ENCODE results near the gene JARID2. TPM values are rescaled to one million over a fixed set of nuclear protein-coding genes. Genes with fewer than 3 reads are reported as not detected.

JARID2 gene
- total and polyA plus RNA-seq, 9 of the 15 experiments (the other 6 are each of a cell fraction or from before 2014, with no cell fraction given): 5.0 to 29.0 (median 15.6) TPM

DNA sequence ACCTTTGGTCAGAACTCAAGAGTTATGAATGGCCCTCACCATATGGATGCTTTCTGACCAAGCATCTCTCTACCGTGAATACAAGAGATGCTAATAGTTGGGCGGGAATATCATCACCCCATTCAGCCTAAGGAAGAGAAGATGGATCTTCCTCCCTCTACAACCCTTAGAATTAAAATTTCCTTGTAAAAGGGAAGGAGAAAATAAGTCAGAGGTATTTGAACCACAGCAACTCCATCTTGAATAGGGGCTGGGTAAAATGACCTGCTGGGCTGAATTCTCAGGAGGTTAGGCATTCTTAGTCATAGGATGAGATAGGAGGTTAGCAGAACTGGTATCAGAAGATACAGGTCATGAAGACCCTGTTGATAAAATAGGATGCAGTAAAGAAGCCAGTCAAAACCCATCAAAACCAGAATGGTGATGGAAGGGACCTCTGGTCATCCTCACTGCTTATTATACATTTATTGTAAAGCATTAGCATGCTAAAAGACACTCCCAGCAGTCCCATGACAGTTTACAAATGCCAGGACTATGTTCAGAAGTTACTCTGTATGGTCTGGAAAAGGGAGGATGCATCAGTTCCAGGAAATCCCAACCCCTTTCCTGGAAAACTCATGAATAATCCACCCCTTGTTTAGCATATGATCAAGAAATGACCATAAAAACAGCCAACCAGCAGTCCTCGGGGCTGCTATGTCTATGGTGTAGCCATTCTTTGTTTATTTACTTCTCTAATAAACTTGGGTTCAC lies 315.8 kb downstream of the JARID2 start (continued):
- TF ChIP-seq, protein P1, sequence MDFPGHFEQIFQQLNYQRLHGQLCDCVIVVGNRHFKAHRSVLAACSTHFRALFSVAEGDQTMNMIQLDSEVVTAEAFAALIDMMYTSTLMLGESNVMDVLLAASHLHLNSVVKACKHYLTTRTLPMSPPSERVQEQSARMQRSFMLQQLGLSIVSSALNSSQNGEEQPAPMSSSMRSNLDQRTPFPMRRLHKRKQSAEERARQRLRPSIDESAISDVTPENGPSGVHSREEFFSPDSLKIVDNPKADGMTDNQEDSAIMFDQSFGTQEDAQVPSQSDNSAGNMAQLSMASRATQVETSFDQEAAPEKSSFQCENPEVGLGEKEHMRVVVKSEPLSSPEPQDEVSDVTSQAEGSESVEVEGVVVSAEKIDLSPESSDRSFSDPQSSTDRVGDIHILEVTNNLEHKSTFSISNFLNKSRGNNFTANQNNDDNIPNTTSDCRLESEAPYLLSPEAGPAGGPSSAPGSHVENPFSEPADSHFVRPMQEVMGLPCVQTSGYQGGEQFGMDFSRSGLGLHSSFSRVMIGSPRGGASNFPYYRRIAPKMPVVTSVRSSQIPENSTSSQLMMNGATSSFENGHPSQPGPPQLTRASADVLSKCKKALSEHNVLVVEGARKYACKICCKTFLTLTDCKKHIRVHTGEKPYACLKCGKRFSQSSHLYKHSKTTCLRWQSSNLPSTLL (IDR thresholded peaks at IDR 0.05): no peak
- no peak for TF ChIP-seq BCL6 (CRISPR knock-in tag; IDR thresholded peaks at IDR 0.05)
- TF ChIP-seq, protein P2, sequence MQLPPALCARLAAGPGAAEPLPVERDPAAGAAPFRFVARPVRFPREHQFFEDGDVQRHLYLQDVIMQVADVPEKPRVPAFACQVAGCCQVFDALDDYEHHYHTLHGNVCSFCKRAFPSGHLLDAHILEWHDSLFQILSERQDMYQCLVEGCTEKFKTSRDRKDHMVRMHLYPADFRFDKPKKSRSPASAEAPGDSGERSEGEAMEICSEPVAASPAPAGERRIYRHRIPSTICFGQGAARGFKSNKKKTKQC (CRISPR knock-in tag; IDR thresholded peaks at IDR 0.05): no peak
- no peak for TF ChIP-seq PRPF4 (IDR thresholded peaks at IDR 0.05; ENCODE audit: insufficient read depth, low read depth, low read length, poor library complexity, severe bottlenecking)
- TF ChIP-seq TCF7L2 (IDR thresholded peaks at IDR 0.05; ENCODE audit: low read depth, low read length): no peak
- TF ChIP-seq, protein P3, sequence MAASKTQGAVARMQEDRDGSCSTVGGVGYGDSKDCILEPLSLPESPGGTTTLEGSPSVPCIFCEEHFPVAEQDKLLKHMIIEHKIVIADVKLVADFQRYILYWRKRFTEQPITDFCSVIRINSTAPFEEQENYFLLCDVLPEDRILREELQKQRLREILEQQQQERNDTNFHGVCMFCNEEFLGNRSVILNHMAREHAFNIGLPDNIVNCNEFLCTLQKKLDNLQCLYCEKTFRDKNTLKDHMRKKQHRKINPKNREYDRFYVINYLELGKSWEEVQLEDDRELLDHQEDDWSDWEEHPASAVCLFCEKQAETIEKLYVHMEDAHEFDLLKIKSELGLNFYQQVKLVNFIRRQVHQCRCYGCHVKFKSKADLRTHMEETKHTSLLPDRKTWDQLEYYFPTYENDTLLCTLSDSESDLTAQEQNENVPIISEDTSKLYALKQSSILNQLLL (CRISPR knock-in tag; IDR thresholded peaks at IDR 0.05; ENCODE audit: borderline replicate concordance): no peak
- TF ChIP-seq ZNF124 (CRISPR knock-in tag; IDR thresholded peaks at IDR 0.05): no peak
- TF ChIP-seq, protein P4, sequence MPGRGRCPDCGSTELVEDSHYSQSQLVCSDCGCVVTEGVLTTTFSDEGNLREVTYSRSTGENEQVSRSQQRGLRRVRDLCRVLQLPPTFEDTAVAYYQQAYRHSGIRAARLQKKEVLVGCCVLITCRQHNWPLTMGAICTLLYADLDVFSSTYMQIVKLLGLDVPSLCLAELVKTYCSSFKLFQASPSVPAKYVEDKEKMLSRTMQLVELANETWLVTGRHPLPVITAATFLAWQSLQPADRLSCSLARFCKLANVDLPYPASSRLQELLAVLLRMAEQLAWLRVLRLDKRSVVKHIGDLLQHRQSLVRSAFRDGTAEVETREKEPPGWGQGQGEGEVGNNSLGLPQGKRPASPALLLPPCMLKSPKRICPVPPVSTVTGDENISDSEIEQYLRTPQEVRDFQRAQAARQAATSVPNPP (IDR thresholded peaks at IDR 0.05; ENCODE audit: borderline replicate concordance, insufficient read depth, insufficient read length): no peak
- no peak for TF ChIP-seq FOXJ2 (tag; IDR thresholded peaks at IDR 0.05)
- TF ChIP-seq, protein P5, sequence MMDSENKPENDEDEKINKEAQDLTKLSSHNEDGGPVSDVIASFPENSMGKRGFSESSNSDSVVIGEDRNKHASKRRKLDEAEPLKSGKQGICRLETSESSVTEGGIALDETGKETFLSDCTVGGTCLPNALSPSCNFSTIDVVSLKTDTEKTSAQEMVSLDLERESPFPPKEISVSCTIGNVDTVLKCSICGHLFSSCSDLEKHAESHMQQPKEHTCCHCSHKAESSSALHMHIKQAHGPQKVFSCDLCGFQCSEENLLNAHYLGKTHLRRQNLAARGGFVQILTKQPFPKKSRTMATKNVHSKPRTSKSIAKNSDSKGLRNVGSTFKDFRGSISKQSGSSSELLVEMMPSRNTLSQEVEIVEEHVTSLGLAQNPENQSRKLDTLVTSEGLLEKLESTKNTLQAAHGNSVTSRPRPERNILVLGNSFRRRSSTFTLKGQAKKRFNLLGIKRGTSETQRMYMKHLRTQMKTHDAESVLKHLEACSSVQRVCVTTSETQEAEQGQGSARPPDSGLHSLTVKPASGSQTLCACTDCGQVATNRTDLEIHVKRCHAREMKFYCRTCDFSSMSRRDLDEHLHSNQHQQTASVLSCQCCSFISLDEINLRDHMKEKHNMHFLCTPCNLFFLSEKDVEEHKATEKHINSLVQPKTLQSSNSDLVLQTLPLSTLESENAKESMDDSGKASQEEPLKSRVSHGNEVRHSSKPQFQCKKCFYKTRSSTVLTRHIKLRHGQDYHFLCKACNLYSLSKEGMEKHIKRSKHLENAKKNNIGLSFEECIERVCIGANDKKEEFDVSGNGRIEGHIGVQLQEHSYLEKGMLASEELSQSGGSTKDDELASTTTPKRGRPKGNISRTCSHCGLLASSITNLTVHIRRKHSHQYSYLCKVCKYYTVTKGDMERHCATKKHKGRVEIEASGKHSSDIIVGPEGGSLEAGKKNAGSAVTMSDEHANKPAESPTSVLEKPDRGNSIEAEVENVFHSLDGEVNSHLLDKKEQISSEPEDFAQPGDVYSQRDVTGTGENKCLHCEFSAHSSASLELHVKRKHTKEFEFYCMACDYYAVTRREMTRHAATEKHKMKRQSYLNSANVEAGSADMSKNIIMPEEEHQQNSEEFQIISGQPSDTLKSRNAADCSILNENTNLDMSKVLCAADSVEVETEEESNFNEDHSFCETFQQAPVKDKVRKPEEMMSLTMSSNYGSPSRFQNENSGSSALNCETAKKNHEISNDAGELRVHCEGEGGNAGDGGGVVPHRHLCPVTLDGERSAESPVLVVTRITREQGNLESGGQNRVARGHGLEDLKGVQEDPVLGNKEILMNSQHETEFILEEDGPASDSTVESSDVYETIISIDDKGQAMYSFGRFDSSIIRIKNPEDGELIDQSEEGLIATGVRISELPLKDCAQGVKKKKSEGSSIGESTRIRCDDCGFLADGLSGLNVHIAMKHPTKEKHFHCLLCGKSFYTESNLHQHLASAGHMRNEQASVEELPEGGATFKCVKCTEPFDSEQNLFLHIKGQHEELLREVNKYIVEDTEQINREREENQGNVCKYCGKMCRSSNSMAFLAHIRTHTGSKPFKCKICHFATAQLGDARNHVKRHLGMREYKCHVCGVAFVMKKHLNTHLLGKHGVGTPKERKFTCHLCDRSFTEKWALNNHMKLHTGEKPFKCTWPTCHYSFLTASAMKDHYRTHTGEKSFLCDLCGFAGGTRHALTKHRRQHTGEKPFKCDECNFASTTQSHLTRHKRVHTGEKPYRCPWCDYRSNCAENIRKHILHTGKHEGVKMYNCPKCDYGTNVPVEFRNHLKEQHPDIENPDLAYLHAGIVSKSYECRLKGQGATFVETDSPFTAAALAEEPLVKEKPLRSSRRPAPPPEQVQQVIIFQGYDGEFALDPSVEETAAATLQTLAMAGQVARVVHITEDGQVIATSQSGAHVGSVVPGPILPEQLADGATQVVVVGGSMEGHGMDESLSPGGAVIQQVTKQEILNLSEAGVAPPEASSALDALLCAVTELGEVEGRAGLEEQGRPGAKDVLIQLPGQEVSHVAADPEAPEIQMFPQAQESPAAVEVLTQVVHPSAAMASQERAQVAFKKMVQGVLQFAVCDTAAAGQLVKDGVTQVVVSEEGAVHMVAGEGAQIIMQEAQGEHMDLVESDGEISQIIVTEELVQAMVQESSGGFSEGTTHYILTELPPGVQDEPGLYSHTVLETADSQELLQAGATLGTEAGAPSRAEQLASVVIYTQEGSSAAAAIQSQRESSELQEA (IDR thresholded peaks at IDR 0.05; ENCODE audit: low read depth): no peak
- no peak for TF ChIP-seq PRMT5 (CRISPR knock-in tag; IDR thresholded peaks at IDR 0.05)
- no peak for TF ChIP-seq TAL1 (IDR thresholded peaks at IDR 0.05)

Data from K562 (cell line).